ENCODE measurements around the gene CBX7. TPM values are rescaled to one million over a fixed set of nuclear protein-coding genes. Genes with fewer than 3 reads are reported as not detected.

Gene CBX7
- total RNA-seq, 2 donors from 2014 or later: 170 to 174 TPM

- Histone ChIP-seq H3K9me3 (no peaks in the 10 kb centered on the region), H3K36me3 (no peaks in the 10 kb centered on the region), H3K4me3 (no peak overlapping the region), H3K27me3 (replicated peaks; ENCODE audit: insufficient read depth) (no peaks in the 10 kb centered on the region), H3K27ac (no peak overlapping the region), H3K4me1 (ENCODE audit: control insufficient read depth in 1 of 2, low read depth in 2 of 2) (peaks cover 16 to 19% of the 10 kb centered on the region in 2 donors)
- DNase-seq (ENCODE audit: low spot score) (no peak), ATAC-seq (ENCODE audit: insufficient number of reproducible peaks, low FRiP score, low read depth) (no peak)
- TF ChIP-seq CTCF (IDR thresholded peaks at IDR 0.05): no peak
These were observed 27.4 kb upstream of the CBX7 start for GRCh38 chr22:39179841-39180335.

- Histone ChIP-seq H3K9me3 (no peaks in the 10 kb centered on the region), H3K4me3 (no peak overlapping the region), H3K36me3 (no peaks in the 10 kb centered on the region), H3K4me1 (ENCODE audit: control insufficient read depth in 1 of 2, low read depth in 2 of 2) (peaks cover 21 to 23% of the 10 kb centered on the region in 2 donors), H3K27ac (no peak overlapping the region), H3K27me3 (replicated peaks; ENCODE audit: insufficient read depth) (no peaks in the 10 kb centered on the region)
- ATAC-seq (ENCODE audit: insufficient number of reproducible peaks, low FRiP score, low read depth) (no peak), DNase-seq (ENCODE audit: low spot score) (no peak)
- TF ChIP-seq CTCF (IDR thresholded peaks at IDR 0.05): no peak
These were observed 26.9 kb upstream of the CBX7 start for GRCh38 chr22:39179401-39179827.

- no peak for TF ChIP-seq CTCF (IDR thresholded peaks at IDR 0.05)
- DNase-seq (ENCODE audit: low spot score): no peak
- no peak for ATAC-seq (ENCODE audit: insufficient number of reproducible peaks, low FRiP score, low read depth)
- Histone ChIP-seq H3K4me1 (ENCODE audit: control insufficient read depth in 1 of 2, low read depth in 2 of 2) (peaks cover 28 to 32% of the 10 kb centered on the region in 2 donors), H3K36me3 (no peaks in the 10 kb centered on the region), H3K27me3 (replicated peaks; ENCODE audit: insufficient read depth) (no peaks in the 10 kb centered on the region), H3K27ac (no peak overlapping the region), H3K9me3 (no peaks in the 10 kb centered on the region), H3K4me3 (no peak overlapping the region)
These were observed 26.0 kb upstream of the CBX7 start for GRCh38 chr22:39178206-39179111.

- no peak for ATAC-seq (ENCODE audit: insufficient number of reproducible peaks, low FRiP score, low read depth)
- no peaks in the 10 kb centered on the region for H3K27me3 ChIP-seq (replicated peaks; ENCODE audit: insufficient read depth)
These were observed 25.3 kb upstream of the CBX7 start for GRCh38 chr22:39177791-39178190.

More at GRCh38 chr22:39177791-39178190, 25.3 kb upstream of the CBX7 start:
- DNase-seq (ENCODE audit: low spot score): no peak
- Histone ChIP-seq H3K4me1 (ENCODE audit: control insufficient read depth in 1 of 2, low read depth in 2 of 2) (peaks cover 28 to 32% of the 10 kb centered on the region in 2 donors), H3K9me3 (no peaks in the 10 kb centered on the region), H3K4me3 (no peak overlapping the region), H3K36me3 (no peaks in the 10 kb centered on the region), H3K27ac (no peak overlapping the region)
- no peak for TF ChIP-seq CTCF (IDR thresholded peaks at IDR 0.05)

All from thoracic aorta (tissue), 2 donors.